Sigmoid colon (tissue), 7 donors: ENCODE measurements around the gene GUCY1B1. TPM values are rescaled to one million over a fixed set of nuclear protein-coding genes. Genes with fewer than 3 reads are reported as not detected.
A peak's percentile ranks its signal among the peaks of the same experiment; 100 is the strongest.

Experiments
- DNase-seq: peaks from one replicate; pipeline ENCODE4 v3.0.0-alpha.2; 2019
- H3K27ac ChIP-seq, 4 donors: fragments of 200-600 bp; sonication (generic); one replicate each; pipeline ENCODE4 v1.5.1; 2016 to 2019; ENCODE audit warnings: mild to moderate bottlenecking in 1 of 4
- H3K27me3 ChIP-seq, 3 donors: fragments of 200-600 bp; sonication (generic); one replicate each; pipeline ENCODE4 v1.5.1; 2019; ENCODE audit warnings: mild to moderate bottlenecking in 1 of 3
- H3K36me3 ChIP-seq, 4 donors: fragments of 200-600 bp; sonication (generic); one replicate each; pipeline ENCODE4 v1.5.1; 2016 to 2019
- H3K4me1 ChIP-seq, 4 donors: fragments of 200-600 bp; sonication (generic); one replicate each; pipeline ENCODE4 v1.5.1; 2017 to 2019
- H3K4me3 ChIP-seq, 4 donors: fragments of 200-600 bp; sonication (generic); one replicate each; pipeline ENCODE4 v1.5.1; 2017 to 2019; ENCODE audit warnings: mild to moderate bottlenecking in 2 of 4, moderate library complexity in 1 of 4
- H3K9me3 ChIP-seq, 4 donors: fragments of 200-600 bp in 3 of 4; sonication (generic) in 3 of 4; one replicate each; pipeline versions ENCODE4 v1.5.1 to v1.6.1; 2013 to 2019
- EP300 ChIP-seq, 4 donors: sonication (generic); formaldehyde crosslinking; IDR thresholded peaks; one replicate each; pipeline ENCODE4 v1.6.1; 2017; ENCODE audit warnings: antibody characterized with exemption in 4 of 4
- POLR2A ChIP-seq, 2 donors: fragments of 450-650 bp; IDR thresholded peaks; one replicate each; pipeline ENCODE4 v1.6.1; 2016; ENCODE audit warnings: antibody characterized with exemption in 2 of 2, mild to moderate bottlenecking in 2 of 2, moderate library complexity in 2 of 2
- POLR2AphosphoS5 ChIP-seq, 4 donors: sonication (generic); formaldehyde crosslinking; IDR thresholded peaks; one replicate each; pipeline ENCODE4 v1.6.1; 2017; ENCODE audit warnings: antibody characterized with exemption in 4 of 4
- WGBS, 2 donors: extraction: QIAGEN DNeasy Blood & Tissue Kit; methylation state at CpG; one replicate each; pipeline ENCODE4 v1.1.7; 2013; 5-methylcytosine and 5-hydroxymethylcytosine counted together
- intact Hi-C: fragments of 100-400 bp; cut with DNase I; formaldehyde crosslinking; loops from one replicate; pipeline ENCODE4 v1.15.1; 2023
- polyA plus RNA-seq, 3 donors: library from polyadenylated mRNA; stranded (reverse); fragments of 200-250 nt; gene quantifications; one replicate each; pipeline ENCODE4 v1.2.3, GENCODE V29; 2013
- total RNA-seq, 4 donors: library from RNA; depleted of rRNA; stranded (reverse); fragments of >200 nt; gene quantifications; one replicate each; pipeline ENCODE4 v1.1.0, GENCODE V29; 2016
- TF ChIP-seq, protein P1 (sequence below), 4 experiments: fragments of 450-650 bp in 3 of 4; fragments of 200-600 bp in 1 of 4; IDR thresholded peaks; one replicate each; pipeline ENCODE4 v1.5.1; 2016 to 2019; ENCODE audit warnings: antibody characterized with exemption in 4 of 4, mild to moderate bottlenecking in 3 of 4, moderate library complexity in 2 of 4
- donor health status: healthy with polysubstance abuse.
- donor health status: Bipolar disorder and iron deficiency.
- donor health status: healthy.

Gene GUCY1B1
- total and polyA plus RNA-seq, 7 donors = 0.92 to 115 (median 45.1) TPM

GRCh38 chr4:155787113-155787710, 28.4 kb downstream of the GUCY1B1 start:
- no peaks in the 10 kb centered on the region for H3K9me3 ChIP-seq
- TF ChIP-seq, protein P1, sequence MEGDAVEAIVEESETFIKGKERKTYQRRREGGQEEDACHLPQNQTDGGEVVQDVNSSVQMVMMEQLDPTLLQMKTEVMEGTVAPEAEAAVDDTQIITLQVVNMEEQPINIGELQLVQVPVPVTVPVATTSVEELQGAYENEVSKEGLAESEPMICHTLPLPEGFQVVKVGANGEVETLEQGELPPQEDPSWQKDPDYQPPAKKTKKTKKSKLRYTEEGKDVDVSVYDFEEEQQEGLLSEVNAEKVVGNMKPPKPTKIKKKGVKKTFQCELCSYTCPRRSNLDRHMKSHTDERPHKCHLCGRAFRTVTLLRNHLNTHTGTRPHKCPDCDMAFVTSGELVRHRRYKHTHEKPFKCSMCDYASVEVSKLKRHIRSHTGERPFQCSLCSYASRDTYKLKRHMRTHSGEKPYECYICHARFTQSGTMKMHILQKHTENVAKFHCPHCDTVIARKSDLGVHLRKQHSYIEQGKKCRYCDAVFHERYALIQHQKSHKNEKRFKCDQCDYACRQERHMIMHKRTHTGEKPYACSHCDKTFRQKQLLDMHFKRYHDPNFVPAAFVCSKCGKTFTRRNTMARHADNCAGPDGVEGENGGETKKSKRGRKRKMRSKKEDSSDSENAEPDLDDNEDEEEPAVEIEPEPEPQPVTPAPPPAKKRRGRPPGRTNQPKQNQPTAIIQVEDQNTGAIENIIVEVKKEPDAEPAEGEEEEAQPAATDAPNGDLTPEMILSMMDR (IDR thresholded peaks at IDR 0.05) = peak in 3 of 4 experiments; percentile 41 to 66 (median 50)
- TF ChIP-seq EP300 (IDR thresholded peaks at IDR 0.05) = no peak
- H3K4me3 ChIP-seq = no peak overlapping the region
- intact Hi-C loops = loop anchor here (5.0 kb wide), 1 partner anchor 345 kb away; no protein-coding TSS in a partner anchor
- H3K36me3 ChIP-seq = peaks cover 0 to 29% (median 0%) of the 10 kb centered on the region in 4 donors
- WGBS, 2 donors = 6 to 18% methylated on average over 5 of the region's 5 CpGs
- no peaks in the 10 kb centered on the region for H3K27me3 ChIP-seq
- H3K4me1 ChIP-seq = peaks cover 0 to 31% (median 22%) of the 10 kb centered on the region in 4 donors
- peak overlapping the region in 1 of 4 donors; percentile 2 for H3K27ac ChIP-seq
- no peak for DNase-seq

GRCh38 chr4:155789391-155789790, 30.6 kb downstream of the GUCY1B1 start:
- peak overlapping the region in 1 of 4 donors; percentile 2 for H3K4me3 ChIP-seq

DNA sequence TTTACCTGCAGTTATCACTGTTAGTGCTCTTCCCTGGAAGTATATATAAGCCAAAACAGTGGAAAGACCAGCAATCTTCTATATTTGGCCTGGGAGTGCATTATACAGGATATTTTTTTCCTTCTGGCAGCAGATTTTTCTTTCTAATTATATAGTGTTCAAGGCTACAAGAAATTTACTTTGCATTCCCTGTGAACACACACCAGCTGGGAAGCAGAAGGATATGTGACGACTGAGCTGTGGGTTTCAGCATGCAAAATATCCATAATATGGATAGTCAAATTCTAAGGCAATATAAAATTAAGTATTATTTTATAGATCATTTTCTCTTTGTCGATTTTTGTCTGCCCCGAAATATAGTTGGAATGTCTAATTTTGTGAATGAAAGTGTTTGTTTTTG, 31.2 kb downstream of the GUCY1B1 start:
- no peaks in the 10 kb centered on the region for H3K27me3 ChIP-seq
- no peaks in the 10 kb centered on the region for H3K9me3 ChIP-seq
- H3K27ac ChIP-seq = peak overlapping the region in 1 of 4 donors; percentile 30
- no peak for DNase-seq
- intact Hi-C loops = loop anchor here (5.0 kb wide), 1 partner anchor 348 kb away; no protein-coding TSS in a partner anchor
- TF ChIP-seq, protein P1 (IDR thresholded peaks at IDR 0.05) = no peak
- no peak for TF ChIP-seq POLR2A (IDR thresholded peaks at IDR 0.05)
- no peak for TF ChIP-seq EP300 (IDR thresholded peaks at IDR 0.05)
- TF ChIP-seq POLR2AphosphoS5 (IDR thresholded peaks at IDR 0.05) = no peak
- 70 to 84% methylated on average over 3 of the region's 3 CpGs for WGBS, 2 donors
- H3K4me1 ChIP-seq = peaks cover 0 to 26% (median 18%) of the 10 kb centered on the region in 4 donors
- peaks cover 0 to 57% (median 2%) of the 10 kb centered on the region in 4 donors for H3K36me3 ChIP-seq
- no peak overlapping the region for H3K4me3 ChIP-seq

More at GRCh38 chr4:155789391-155789790, 30.6 kb downstream of the GUCY1B1 start:
- TF ChIP-seq POLR2A (IDR thresholded peaks at IDR 0.05) = no peak
- TF ChIP-seq, protein P1 (IDR thresholded peaks at IDR 0.05) = no peak
- TF ChIP-seq POLR2AphosphoS5 (IDR thresholded peaks at IDR 0.05) = no peak
- TF ChIP-seq EP300 (IDR thresholded peaks at IDR 0.05) = no peak
- intact Hi-C loops = loop anchor here (5.0 kb wide), 1 partner anchor 347 kb away; no protein-coding TSS in a partner anchor
- DNase-seq = no peak
- Histone ChIP-seq H3K36me3 (peaks cover 0 to 51% (median 2%) of the 10 kb centered on the region in 4 donors), H3K27ac (peak overlapping the region in 3 of 4 donors; percentile 0 to 30 (median 3)), H3K27me3 (no peaks in the 10 kb centered on the region), H3K9me3 (no peaks in the 10 kb centered on the region), H3K4me1 (peaks cover 0 to 31% (median 20%) of the 10 kb centered on the region in 4 donors)
- WGBS, 2 donors = 64 to 68% methylated on average over 6 of the region's 6 CpGs

GRCh38 chr4:155794589-155795236, 35.9 kb downstream of the GUCY1B1 start:
- DNase-seq = no peak
- Histone ChIP-seq H3K27me3 (no peaks in the 10 kb centered on the region), H3K36me3 (peaks cover 4 to 78% (median 5%) of the 10 kb centered on the region in 4 donors), H3K9me3 (no peaks in the 10 kb centered on the region), H3K4me1 (peaks cover 0 to 14% (median 9%) of the 10 kb centered on the region in 4 donors), H3K4me3 (no peak overlapping the region), H3K27ac (no peak overlapping the region)
- intact Hi-C loops = no loop called here
- 83 to 85% methylated on average over 1 of the region's 1 CpG for WGBS, 2 donors
- TF ChIP-seq POLR2A (IDR thresholded peaks at IDR 0.05) = no peak
- TF ChIP-seq, protein P1 (IDR thresholded peaks at IDR 0.05) = no peak
